T-helper 2 cell treated with Interferon-gamma antibody and Interleukin-4, amounts not matched to agents 5 μg/mL and 100 μg/mL, for 36 hours (primary cell): ENCODE measurements around the gene FBXW8.
A peak's percentile ranks its signal among the peaks of the same experiment; 100 is the strongest.

ENCODE experiments used
- DNase-seq: peaks from one replicate; pipeline ENCODE4 v3.0.0; 2021; ENCODE audit warnings: low spot score
- H3K27ac Mint-ChIP-seq: one replicate; pipeline ENCODE4 v1.8.0; 2021; ENCODE audit warnings: mild to moderate bottlenecking, mixed read lengths
- H3K27me3 Mint-ChIP-seq: one replicate; pipeline ENCODE4 v1.8.0; 2021; ENCODE audit warnings: low read depth, mixed read lengths
- H3K36me3 Mint-ChIP-seq: one replicate; pipeline ENCODE4 v1.8.0; 2021; ENCODE audit warnings: low read depth, mixed read lengths
- H3K4me1 Mint-ChIP-seq: one replicate; pipeline ENCODE4 v1.8.0; 2021; ENCODE audit warnings: low read depth, mixed read lengths
- H3K4me3 Mint-ChIP-seq: one replicate; pipeline ENCODE4 v1.8.0; 2022; ENCODE audit warnings: mild to moderate bottlenecking, moderate library complexity, mixed read lengths
- H3K9me3 Mint-ChIP-seq: one replicate; pipeline ENCODE4 v1.8.0; 2021; ENCODE audit warnings: mixed read lengths

FBXW8 gene

DNA sequence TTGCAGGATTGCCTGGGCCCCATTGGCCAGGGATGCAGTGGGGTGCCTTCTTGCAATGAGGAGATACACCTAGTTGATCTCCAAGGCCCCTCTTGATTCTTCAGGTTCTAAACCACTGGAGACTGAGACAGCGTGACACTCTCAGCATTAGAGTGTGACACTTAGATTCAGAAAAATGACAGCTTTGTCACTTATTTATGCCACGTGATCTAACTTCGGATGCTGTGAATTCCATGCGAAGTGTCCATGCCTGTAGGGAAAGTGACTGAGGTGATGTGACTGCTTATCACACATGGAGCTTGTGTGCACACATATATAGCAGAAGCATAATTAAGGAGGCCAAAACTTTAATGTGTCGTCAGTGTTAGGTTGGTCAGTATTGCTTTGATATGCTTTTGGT lies 30.4 kb downstream of the FBXW8 start:
- Mint-ChIP-seq H3K4me1 (no peaks in the 10 kb centered on the region), H3K27ac (no peak overlapping the region), H3K36me3 (peaks cover 6% of the 10 kb centered on the region), H3K4me3 (no peak overlapping the region), H3K27me3 (peaks cover 13% of the 10 kb centered on the region), H3K9me3 (peaks cover 12% of the 10 kb centered on the region)
- DNase-seq: no peak

DNA sequence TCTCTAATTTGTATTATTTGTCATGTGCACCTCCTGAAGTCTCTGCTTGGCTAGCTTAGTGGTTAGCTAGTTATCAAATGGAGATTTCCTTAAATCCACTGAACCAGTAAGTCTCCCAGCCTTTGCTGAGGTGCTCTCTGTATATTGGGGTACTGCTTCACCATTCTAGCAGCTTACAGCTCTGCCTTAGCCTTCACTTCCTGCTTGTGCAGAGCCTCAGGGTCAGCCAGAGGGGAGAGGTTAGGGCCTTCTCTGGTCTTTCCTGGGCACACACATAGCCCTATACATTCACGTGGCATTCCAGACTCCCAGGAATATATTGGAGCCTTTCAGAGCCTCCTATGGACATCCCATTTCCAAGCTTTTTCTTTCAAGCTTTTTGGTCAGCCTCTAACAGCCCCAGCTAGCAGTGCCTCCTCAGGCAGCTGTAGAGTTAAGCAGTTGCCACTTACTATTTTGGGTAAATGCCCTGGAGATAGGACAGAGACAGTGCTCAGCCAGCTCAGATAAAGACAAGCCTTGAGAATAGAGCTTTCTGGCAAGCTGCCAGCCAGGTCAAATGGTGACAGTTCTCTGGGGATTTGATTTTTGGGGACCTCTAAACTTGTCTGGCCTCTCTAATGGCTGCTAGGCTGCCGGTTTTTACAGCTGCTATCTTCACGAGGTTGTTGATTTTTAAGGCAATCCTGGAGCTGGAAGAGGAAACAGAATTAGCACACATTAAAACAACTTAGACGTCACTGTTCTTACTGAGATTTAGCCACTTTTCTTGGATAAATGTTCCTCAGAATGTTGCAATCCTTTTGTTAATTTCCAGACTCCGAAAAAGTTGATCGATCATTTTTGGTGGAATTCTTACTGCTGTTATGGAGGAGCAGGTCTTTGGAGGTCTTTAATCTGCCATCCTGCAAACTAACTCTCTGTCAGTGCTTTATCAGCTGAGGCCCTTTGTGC lies 32.9 kb downstream of the FBXW8 start:
- Mint-ChIP-seq H3K4me1 (no peaks in the 10 kb centered on the region), H3K36me3 (peaks cover 6% of the 10 kb centered on the region), H3K4me3 (no peak overlapping the region), H3K27me3 (peaks cover 3% of the 10 kb centered on the region), H3K27ac (no peak overlapping the region), H3K9me3 (peaks cover 12% of the 10 kb centered on the region)
- DNase-seq: no peak

DNA sequence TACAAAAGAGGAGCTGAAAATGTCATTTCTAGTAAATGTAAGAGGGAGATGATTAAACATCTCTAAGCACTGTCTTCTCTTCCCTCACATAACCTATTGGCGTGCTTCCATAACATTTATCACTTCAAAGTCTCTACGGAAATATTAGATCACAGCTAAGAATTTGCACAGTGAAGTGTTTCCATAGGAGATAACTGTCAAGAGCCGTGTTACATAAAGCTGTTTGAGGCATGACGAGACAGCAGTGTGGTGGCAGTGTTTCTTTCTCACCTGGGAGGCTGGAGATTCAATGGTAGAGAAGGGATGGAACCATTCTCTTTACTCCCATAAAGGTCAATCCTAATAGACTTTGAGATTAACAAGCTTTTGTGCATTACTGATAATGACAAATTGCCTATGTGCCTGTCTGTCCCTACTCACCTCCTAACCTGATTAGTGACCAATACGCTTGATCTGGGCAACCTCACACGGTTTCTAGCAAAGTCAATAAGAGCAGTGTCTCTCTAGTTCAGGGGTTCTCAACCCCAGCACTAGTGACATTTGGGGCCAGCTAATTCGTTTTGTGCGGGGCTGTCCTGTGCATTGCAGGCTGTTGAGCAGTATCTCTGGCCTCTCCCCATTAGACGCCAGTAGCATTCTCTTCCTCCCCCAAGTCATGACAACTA lies 35.3 kb downstream of the FBXW8 start:
- Mint-ChIP-seq H3K9me3 (peaks cover 12% of the 10 kb centered on the region), H3K4me1 (no peaks in the 10 kb centered on the region), H3K36me3 (peaks cover 6% of the 10 kb centered on the region), H3K4me3 (no peak overlapping the region), H3K27ac (no peak overlapping the region), H3K27me3 (no peaks in the 10 kb centered on the region)
- DNase-seq: no peak

DNA sequence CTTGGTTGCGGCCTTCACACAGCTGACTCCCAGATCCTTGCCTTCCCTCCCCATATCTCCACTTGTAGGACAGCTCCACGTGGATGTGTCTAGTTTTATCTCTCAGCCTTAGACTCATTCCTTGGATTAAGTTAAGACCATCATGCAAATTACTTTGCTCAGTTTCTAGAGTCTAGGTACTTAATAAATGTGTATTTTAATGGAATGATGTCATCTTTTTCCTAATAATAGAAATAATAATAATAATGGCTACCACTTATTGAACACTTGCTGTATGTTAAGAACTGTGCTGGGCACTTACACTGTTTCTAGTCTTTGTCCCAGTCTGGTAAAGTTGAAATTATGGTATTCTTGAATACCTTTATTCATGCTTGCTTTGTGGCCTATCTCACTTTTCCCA lies 37.5 kb downstream of the FBXW8 start:
- DNase-seq: no peak
- Mint-ChIP-seq H3K27me3 (no peaks in the 10 kb centered on the region), H3K36me3 (peaks cover under 1% of the 10 kb centered on the region), H3K27ac (no peak overlapping the region), H3K4me1 (no peaks in the 10 kb centered on the region), H3K9me3 (peaks cover 8% of the 10 kb centered on the region), H3K4me3 (no peak overlapping the region)

DNA sequence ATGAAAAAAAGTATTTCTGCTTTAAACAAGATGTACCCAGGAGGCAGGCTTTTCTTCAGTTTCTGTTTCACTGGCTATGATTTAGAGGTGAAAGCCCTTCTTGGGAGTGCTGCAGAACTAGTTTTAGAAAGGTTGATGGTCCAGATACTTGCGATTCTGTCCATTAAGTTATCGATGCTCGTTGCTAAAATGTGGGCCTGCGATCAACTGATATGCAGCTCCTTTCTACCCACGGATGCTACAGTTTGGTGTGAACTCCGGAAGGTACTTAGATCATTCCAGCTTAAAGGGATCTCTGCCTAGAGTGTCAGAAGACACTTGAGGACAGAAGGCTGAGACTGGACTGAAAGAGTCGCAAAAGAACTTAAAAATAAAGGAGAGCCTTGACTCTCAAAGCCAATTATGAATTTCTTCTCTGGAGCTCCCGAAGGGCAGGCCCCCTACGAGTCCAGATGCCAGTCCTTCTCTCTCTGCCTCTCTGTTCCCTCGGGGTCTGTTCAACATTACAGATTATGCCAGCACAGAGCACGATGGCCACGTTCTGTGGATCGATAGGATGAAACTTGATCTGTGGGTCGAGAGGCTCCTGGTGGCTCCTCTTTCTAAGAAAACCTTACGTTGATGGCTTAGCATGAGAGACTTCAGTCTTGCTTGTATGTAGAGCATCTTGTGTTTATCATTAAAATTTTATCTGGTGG lies 40.0 kb downstream of the FBXW8 start:
- Mint-ChIP-seq H3K27me3 (no peaks in the 10 kb centered on the region), H3K4me1 (no peaks in the 10 kb centered on the region), H3K4me3 (no peak overlapping the region), H3K9me3 (no peaks in the 10 kb centered on the region), H3K27ac (no peak overlapping the region), H3K36me3 (no peaks in the 10 kb centered on the region)
- no peak for DNase-seq

DNA sequence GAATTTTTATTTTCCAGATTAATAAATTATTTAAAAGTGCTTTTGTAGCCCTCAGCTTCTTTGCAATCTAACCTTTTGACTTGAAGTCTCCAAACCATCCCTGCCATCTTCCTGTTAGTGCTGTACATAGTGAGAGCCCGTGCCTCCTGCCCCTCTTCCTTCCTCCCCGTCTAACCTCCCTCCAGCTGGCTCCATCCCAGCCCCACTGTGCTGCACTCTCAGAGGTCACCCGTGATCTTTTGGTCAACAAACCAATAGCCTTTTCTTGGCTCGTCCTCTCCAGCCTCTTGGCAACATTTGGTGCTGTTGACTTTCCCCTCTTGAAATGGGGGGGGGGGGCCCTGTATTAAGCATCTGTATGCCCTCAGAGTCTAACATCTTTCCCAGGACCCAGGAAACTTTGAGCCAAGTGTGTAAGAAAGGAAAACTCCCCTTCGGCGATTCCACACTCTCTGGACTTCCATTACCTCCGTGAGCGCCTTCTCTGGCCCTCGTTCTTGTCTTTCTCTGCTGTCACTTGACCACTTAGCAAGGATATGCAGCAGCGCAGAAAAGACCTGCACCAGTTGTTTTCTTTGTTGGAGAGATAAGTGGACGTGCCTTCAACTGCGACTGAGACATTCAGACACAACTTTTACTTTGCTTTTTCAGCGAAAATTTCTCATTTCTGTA lies 44.1 kb downstream of the FBXW8 start:
- no peak overlapping the region for H3K27ac Mint-ChIP-seq
- H3K36me3 Mint-ChIP-seq: no peaks in the 10 kb centered on the region
- H3K27me3 Mint-ChIP-seq: peaks cover 3% of the 10 kb centered on the region
- peaks cover 10% of the 10 kb centered on the region for H3K4me1 Mint-ChIP-seq
- H3K4me3 Mint-ChIP-seq: no peak overlapping the region
- H3K9me3 Mint-ChIP-seq: no peaks in the 10 kb centered on the region
- no peak for DNase-seq

DNA sequence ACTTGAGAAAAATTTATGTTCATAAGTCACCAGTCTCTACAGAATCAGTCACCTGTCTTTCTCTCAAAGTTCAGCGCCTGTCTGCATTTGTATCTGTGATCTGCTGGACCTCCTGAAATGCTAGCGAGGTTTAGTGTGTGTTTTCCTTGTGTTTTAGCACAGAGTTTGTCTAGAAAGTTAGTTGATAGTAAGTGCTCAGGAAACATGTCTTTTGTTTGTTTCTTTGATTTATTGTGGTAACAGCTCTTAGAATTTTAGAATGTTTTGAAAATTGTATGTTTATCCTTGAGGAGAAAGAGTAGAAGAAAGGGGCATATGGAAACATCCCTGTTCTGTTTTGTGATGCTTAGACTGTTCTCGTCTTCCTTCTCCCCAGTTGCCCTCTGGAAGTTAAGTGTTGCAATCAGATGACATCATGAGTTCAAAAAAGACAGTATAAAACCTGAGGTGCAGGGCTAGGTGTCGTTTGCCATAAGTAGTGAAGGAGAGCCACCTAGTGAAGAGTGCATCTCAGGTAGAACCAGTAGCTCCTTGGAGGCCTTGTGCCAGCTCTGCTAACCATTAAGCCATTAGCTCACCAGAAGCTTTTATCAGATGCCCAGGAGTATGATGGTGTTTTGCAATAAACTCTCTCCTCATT lies 44.8 kb downstream of the FBXW8 start:
- Mint-ChIP-seq H3K27ac (no peak overlapping the region), H3K27me3 (peaks cover 3% of the 10 kb centered on the region), H3K36me3 (no peaks in the 10 kb centered on the region), H3K4me1 (peaks cover 17% of the 10 kb centered on the region), H3K9me3 (no peaks in the 10 kb centered on the region), H3K4me3 (no peak overlapping the region)
- DNase-seq: no peak

DNA sequence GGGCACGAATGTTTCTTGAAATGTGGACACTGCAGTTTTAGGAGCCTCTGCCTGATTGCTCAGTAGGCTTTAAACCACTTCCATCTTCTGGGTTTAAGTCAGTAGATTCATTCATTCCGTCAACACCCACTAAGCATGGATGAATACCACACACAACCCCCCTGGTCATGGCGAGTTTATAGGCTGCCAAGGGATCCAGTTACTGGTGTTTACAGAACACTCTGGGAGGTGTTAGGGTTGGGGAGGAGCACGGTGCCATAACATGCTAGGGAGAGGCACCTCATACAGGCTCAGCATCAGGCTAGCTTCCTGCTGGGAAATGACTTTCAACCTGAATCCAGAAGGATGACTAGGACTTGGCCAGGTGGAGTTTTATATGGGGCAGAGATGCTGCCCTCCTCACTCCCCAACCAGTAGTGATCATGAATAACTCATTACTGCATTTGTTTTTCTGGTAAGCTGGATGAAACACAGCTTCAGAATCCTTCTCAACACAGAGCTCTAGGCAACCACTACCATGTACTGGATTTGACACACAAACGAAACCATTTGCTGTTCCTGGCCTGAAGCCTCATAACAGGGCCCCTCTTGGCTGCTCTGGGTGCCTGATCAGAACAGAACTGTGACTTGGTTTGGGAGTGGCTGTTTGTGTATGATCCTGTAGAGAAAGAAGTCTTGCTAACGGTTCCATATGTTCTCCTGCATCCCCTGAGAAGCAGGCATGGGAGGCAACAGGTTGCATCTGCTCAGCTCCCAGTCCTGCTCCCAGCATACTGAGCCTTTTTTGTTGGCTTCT lies 47.9 kb downstream of the FBXW8 start:
- Mint-ChIP-seq H3K9me3 (no peaks in the 10 kb centered on the region), H3K27ac (no peak overlapping the region), H3K4me1 (peaks cover 30% of the 10 kb centered on the region), H3K4me3 (no peak overlapping the region), H3K36me3 (no peaks in the 10 kb centered on the region), H3K27me3 (peaks cover 9% of the 10 kb centered on the region)
- no peak for DNase-seq

DNA sequence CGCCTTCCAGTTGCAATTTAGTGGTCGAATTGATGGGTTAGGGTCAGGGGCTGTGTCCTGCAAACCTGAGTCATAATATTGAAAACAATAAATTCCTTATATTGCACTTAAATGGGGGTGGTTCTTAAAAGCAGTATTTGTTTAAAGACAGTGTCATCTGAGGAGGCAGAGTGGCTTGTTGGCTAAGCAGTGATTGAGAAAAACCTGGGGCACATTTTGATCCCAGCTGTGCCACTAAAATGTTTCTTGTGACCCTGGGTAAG lies 48.4 kb downstream of the FBXW8 start:
- H3K4me1 Mint-ChIP-seq: peaks cover 30% of the 10 kb centered on the region

DNA sequence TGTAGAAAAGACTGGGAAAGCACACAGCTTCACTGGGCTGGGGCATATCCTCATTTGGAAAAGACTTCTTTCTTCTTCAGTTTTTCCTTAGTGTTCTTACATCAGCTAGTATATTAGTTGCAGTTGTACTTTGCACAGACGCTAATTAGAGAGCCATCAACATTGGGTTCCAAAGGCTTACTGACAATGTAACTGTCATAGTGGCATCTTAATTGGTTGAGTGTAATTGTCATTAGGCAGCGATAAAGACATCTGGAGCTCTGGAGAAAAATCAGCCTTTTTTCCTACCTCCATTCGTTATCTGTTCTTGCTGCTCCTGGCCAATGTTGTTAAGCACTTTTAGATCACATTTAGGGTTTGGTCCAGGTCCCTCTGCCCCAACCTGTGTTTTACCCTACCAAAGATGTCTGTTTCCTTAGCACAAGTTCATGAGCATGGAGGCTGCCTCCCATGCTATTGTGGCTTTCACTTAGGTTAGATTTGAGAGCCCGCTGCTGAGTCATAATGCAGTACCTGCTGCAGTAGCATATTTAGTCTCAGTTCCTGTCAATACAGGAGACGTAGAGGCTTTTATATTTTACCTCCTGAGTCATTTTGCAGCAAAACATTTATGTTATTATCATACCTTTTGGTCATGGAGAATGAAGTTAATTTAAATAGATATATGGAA lies 49.2 kb downstream of the FBXW8 start:
- no peaks in the 10 kb centered on the region for H3K9me3 Mint-ChIP-seq
- no peak overlapping the region for H3K4me3 Mint-ChIP-seq
- peak overlapping the region; percentile 1 for H3K27ac Mint-ChIP-seq
- H3K36me3 Mint-ChIP-seq: no peaks in the 10 kb centered on the region
- peaks cover 30% of the 10 kb centered on the region for H3K4me1 Mint-ChIP-seq
- peak; percentile 59 for DNase-seq
- H3K27me3 Mint-ChIP-seq: peaks cover 13% of the 10 kb centered on the region

More for the DNA sequence above, 48.4 kb downstream of the FBXW8 start:
- Mint-ChIP-seq H3K9me3 (no peaks in the 10 kb centered on the region), H3K27ac (no peak overlapping the region), H3K36me3 (no peaks in the 10 kb centered on the region), H3K27me3 (peaks cover 13% of the 10 kb centered on the region), H3K4me3 (no peak overlapping the region)
- no peak for DNase-seq

DNA sequence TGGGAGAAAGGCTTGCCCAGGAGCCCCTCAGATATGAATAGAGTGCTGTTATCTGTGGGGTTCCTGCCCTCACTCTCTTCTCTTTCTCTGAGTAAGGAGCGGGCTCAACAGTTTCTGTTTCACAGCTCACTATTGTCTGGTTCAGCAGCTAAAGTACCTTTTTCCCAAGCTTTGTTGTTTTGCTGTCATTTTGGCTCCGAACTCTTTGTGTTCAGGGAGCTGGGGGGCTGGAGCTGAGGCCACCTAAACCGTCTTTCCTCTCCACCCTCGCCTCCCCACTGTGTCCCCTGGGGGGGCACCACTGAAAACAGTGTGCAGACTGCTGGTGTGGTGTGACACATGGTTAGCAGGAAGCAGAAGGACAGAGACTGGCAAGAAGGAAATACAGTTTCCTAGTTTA lies 51.4 kb downstream of the FBXW8 start:
- DNase-seq: no peak
- Mint-ChIP-seq H3K4me1 (peaks cover 30% of the 10 kb centered on the region), H3K36me3 (peaks cover 2% of the 10 kb centered on the region), H3K9me3 (no peaks in the 10 kb centered on the region), H3K4me3 (no peak overlapping the region), H3K27me3 (peaks cover 13% of the 10 kb centered on the region), H3K27ac (no peak overlapping the region)

DNA sequence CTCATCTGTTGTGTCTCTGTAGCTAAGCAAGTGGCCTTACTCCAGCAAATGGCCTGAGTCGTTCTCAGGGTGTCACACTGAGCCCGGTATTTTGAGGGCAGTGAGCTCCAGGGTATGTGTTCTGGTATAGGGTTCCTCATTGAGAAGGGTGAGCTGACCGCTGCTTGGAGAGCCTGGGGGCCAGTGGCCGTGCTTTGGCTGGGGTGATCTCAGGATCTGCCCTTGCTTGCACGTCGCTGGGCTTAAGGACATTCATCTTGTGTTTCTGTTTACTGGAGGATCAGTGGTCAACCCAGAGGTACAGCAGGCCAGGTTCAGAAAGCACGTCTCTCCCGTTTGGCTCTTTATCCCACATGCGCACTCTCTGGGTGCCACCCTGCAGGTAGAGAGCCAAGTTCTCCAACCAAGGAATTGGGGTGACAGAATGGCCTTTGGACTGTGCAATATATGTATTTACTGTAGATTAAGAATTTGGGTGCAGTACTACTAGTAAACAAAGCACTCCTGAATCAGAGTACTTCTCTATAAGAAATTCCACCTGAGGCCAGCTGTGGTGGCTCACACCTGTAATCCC lies 52.1 kb downstream of the FBXW8 start:
- Mint-ChIP-seq H3K4me1 (peaks cover 30% of the 10 kb centered on the region), H3K27ac (no peak overlapping the region), H3K27me3 (peaks cover 13% of the 10 kb centered on the region), H3K36me3 (peaks cover 2% of the 10 kb centered on the region), H3K4me3 (no peak overlapping the region), H3K9me3 (no peaks in the 10 kb centered on the region)
- no peak for DNase-seq
